Retinal pigment epithelial cell (primary cell): ENCODE data around the gene RAB3C.
A peak's percentile ranks its signal among the peaks of the same experiment; 100 is the strongest.

ENCODE experiments used
- DNase-seq: peaks from one replicate; pipeline ENCODE4 v3.0.0-alpha.2; 2010; ENCODE audit warnings: low read depth
- H3K4me3 ChIP-seq: 2 replicates; pipeline ENCODE4 v1.5.1; 2011; ENCODE audit warnings: mild to moderate bottlenecking, low read length, control low read depth, moderate library complexity
- CTCF ChIP-seq: conservative IDR thresholded peaks from 2 replicates; pipeline ENCODE4 v1.5.1; 2011; ENCODE audit warnings: low read depth, low read length, control low read depth, inconsistent platforms

The RAB3C gene

GRCh38 chr5:58838729-58839128 is 255.9 kb downstream of the RAB3C start:
- H3K4me3 ChIP-seq = no peak overlapping the region
- DNase-seq = no peak
- no peak for TF ChIP-seq CTCF

DNA sequence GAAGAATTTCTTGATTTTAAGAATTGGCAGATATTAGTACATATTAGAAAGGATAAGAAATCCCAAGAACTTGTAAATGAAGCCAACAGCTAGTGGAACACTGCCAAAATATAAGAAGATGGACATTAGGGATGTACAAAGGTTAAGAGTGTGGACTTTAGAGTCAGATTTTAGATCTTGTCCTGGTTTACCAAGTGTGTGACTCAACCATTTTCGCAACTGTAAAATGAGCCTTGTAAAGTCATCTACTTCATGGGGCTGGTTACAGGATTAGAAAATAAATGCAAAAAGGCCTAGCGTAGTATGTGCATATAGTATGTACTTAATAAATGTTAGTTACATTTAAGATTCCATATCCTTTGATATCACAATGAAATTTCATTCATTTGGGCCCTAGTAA is 260.0 kb downstream of the RAB3C start:
- TF ChIP-seq CTCF = no peak
- H3K4me3 ChIP-seq = no peak overlapping the region
- DNase-seq = no peak

GRCh38 chr5:58844395-58844794 is 261.5 kb downstream of the RAB3C start:
- TF ChIP-seq CTCF = no peak
- DNase-seq = no peak
- H3K4me3 ChIP-seq = no peak overlapping the region

DNA sequence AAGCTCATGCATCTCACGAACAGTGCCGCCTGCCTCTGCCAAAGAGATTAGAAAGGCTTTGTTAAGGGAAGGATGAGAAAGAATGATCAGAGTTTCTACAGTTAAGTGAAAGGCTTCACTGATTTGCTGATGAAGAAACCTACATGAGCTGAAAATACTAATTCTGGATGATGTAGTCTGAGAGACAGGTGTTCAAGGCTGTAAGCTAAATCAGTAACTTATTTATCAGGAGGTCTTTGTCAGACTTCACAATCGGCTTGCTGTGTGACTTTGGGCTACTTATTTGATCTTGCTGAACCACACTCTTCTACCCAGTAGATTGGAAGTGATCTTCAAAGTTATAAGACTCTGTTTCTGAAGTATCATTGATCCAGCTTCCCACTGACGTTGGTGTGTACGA is 264.2 kb downstream of the RAB3C start:
- H3K4me3 ChIP-seq = no peak overlapping the region
- no peak for DNase-seq
- TF ChIP-seq CTCF = no peak

DNA sequence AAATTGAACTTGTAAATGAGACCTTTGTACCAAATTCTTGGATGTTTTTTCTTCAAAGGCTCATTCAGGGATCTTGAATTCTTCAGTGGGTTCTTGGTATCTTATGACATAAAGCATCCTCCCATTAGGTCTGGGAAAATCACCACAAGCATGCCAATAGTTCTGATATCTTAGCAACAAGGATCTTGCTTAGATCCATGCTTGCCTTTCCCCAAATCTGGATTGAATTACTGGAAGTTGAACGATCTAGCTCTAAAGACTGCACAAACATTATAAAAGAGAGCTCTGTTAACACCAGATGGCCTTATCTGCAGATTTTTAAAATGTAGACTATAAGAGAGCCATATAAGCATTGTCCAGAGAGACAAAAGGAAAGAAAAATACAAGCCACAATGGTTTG is 266.3 kb downstream of the RAB3C start:
- DNase-seq = no peak
- no peak for TF ChIP-seq CTCF

GRCh38 chr5:58849921-58850667 is 267.2 kb downstream of the RAB3C start:
- H3K4me3 ChIP-seq = no peak overlapping the region
- DNase-seq = peak; percentile 7
- peak; percentile 51 for TF ChIP-seq CTCF

More for the DNA sequence above, 266.3 kb downstream of the RAB3C start:
- no peak overlapping the region for H3K4me3 ChIP-seq

GRCh38 chr5:58851153-58851552 is 268.3 kb downstream of the RAB3C start:
- DNase-seq = no peak
- H3K4me3 ChIP-seq = no peak overlapping the region
- no peak for TF ChIP-seq CTCF
